Colonic mucosa (tissue), 4 donors: ENCODE results near the gene EPHB2. TPM values are rescaled to one million over a fixed set of nuclear protein-coding genes. Genes with fewer than 3 reads are reported as not detected.

Experiments
- DNase-seq: peaks from one replicate; pipeline ENCODE4 v3.0.0-alpha.2; 2020
- H3K27ac ChIP-seq: fragments of 200-600 bp; one replicate; pipeline ENCODE4 v1.8.0; 2021
- H3K27me3 ChIP-seq: fragments of 200-600 bp; one replicate; pipeline ENCODE4 v1.8.0; 2021
- H3K36me3 ChIP-seq: fragments of 200-600 bp; one replicate; pipeline ENCODE4 v1.8.0; 2021
- H3K4me1 ChIP-seq: fragments of 200-600 bp; one replicate; pipeline ENCODE4 v1.8.0; 2021; ENCODE audit warnings: mild to moderate bottlenecking
- H3K4me3 ChIP-seq: fragments of 200-600 bp; one replicate; pipeline ENCODE4 v1.8.0; 2021
- H3K9ac ChIP-seq, 2 donors: one replicate each; pipeline ENCODE4 v1.7.0; 2013; ENCODE audit warnings: control low read depth in 2 of 2, low read depth in 2 of 2, low read length in 2 of 2
- H3K9me3 ChIP-seq: fragments of 200-600 bp; one replicate; pipeline ENCODE4 v1.8.0; 2021
- CTCF ChIP-seq: fragments of 200-600 bp; IDR thresholded peaks from one replicate; pipeline ENCODE4 v1.8.0; 2022; ENCODE audit warnings: antibody characterized with exemption, mild to moderate bottlenecking
- intact Hi-C: fragments of 100-400 bp; cut with DNase I; formaldehyde crosslinking; loops from one replicate; pipeline ENCODE4 v1.14.1; 2022
- total RNA-seq, 2 donors: library from RNA; stranded (reverse); fragmentation: NEBNext Ultra II Directional in 1 of 2; extraction: Animal tissue kit (Norgen Biotek cat#: 25700) in 1 of 2; gene quantifications; one replicate each; pipeline ENCODE4 v1.2.1, GENCODE V29; 2021
- donor health status: healthy.
- donor health status: DM: no; HTN: no; CAD: no.
- donor health status: DM: no; HTN: no; CAD: no.

The EPHB2 gene
- total RNA-seq, 2 donors from 2014 or later, result 71.9 to 150 TPM

- no peak for TF ChIP-seq CTCF
- Histone ChIP-seq H3K27ac (no peak overlapping the region), H3K4me1 (peaks cover 6% of the 10 kb centered on the region), H3K9ac (no peak overlapping the region), H3K36me3 (no peaks in the 10 kb centered on the region), H3K27me3 (no peaks in the 10 kb centered on the region), H3K4me3 (no peak overlapping the region), H3K9me3 (no peaks in the 10 kb centered on the region)
- intact Hi-C loops, result no loop called here
- no peak for DNase-seq
Observed at GRCh38 chr1:22681556-22682276, 28.9 kb upstream of the EPHB2 start.

- Histone ChIP-seq H3K4me3 (no peak overlapping the region), H3K27ac (no peak overlapping the region), H3K4me1 (no peaks in the 10 kb centered on the region), H3K27me3 (no peaks in the 10 kb centered on the region), H3K36me3 (no peaks in the 10 kb centered on the region), H3K9ac (no peak overlapping the region), H3K9me3 (no peaks in the 10 kb centered on the region)
- no peak for TF ChIP-seq CTCF
- DNase-seq, result no peak
- intact Hi-C loops, result no loop called here
Observed at GRCh38 chr1:22683547-22683946, 27.1 kb upstream of the EPHB2 start.

- Histone ChIP-seq H3K27me3 (no peaks in the 10 kb centered on the region), H3K4me3 (no peak overlapping the region), H3K36me3 (no peaks in the 10 kb centered on the region), H3K4me1 (no peaks in the 10 kb centered on the region), H3K9ac (no peak overlapping the region), H3K27ac (no peak overlapping the region), H3K9me3 (no peaks in the 10 kb centered on the region)
- no peak for TF ChIP-seq CTCF
- DNase-seq, result no peak
- intact Hi-C loops, result no loop called here
Observed at GRCh38 chr1:22685591-22686059, 25.0 kb upstream of the EPHB2 start.

- H3K27me3 ChIP-seq, result no peaks in the 10 kb centered on the region
- no peak for TF ChIP-seq CTCF
- H3K4me1 ChIP-seq, result no peaks in the 10 kb centered on the region
- H3K4me3 ChIP-seq, result no peak overlapping the region
- no peak for DNase-seq
- intact Hi-C loops, result no loop called here
- no peaks in the 10 kb centered on the region for H3K36me3 ChIP-seq
- H3K9me3 ChIP-seq, result no peaks in the 10 kb centered on the region
- no peak overlapping the region for H3K9ac ChIP-seq
- H3K27ac ChIP-seq, result no peak overlapping the region
Observed at GRCh38 chr1:22687191-22687590, 23.4 kb upstream of the EPHB2 start.

- intact Hi-C loops, result no loop called here
- no peaks in the 10 kb centered on the region for H3K4me1 ChIP-seq
- no peaks in the 10 kb centered on the region for H3K36me3 ChIP-seq
- no peak for DNase-seq
- H3K4me3 ChIP-seq, result no peak overlapping the region
- no peak overlapping the region for H3K27ac ChIP-seq
- no peak for TF ChIP-seq CTCF
- H3K9me3 ChIP-seq, result no peaks in the 10 kb centered on the region
- no peaks in the 10 kb centered on the region for H3K27me3 ChIP-seq
- no peak overlapping the region for H3K9ac ChIP-seq
Observed at GRCh38 chr1:22688466-22688865, 22.2 kb upstream of the EPHB2 start.
